HL-60 (cell line): ENCODE measurements around the gene FANCE.

Experiments
- DNase-seq, 2 experiments: peaks; one replicate each; pipeline ENCODE4 v3.0.0-alpha.2; 2010 to 2020; ENCODE audit warnings: low read depth in 1 of 2, low spot score in 1 of 2
- H3K27ac ChIP-seq: fragments of 250-450 bp; sonication (Bioruptor Pico); replicated peaks from 2 replicates; pipeline ENCODE4 v1.5.1; 2020; ENCODE audit warnings: mild to moderate bottlenecking, moderate library complexity
- H3K27me3 ChIP-seq: fragments of 250-450 bp; sonication (Bioruptor Pico); 2 replicates; pipeline ENCODE4 v1.5.1; 2021; ENCODE audit warnings: mild to moderate bottlenecking, moderate library complexity; ENCODE audit not compliant: insufficient read depth, poor library complexity, severe bottlenecking
- H3K4me3 ChIP-seq: replicated peaks from 2 replicates; pipeline ENCODE4 v1.5.1; 2011; ENCODE audit warnings: mild to moderate bottlenecking, control low read depth, low read length; ENCODE audit not compliant: insufficient read depth
- GABPA ChIP-seq: IDR thresholded peaks from 2 replicates; pipeline ENCODE4 v1.6.1; 2012; ENCODE audit warnings: low read depth
- POLR2AphosphoS5 ChIP-seq: IDR thresholded peaks from 2 replicates; pipeline ENCODE4 v1.6.1; 2012; ENCODE audit warnings: low read depth
- REST ChIP-seq: IDR thresholded peaks from 2 replicates; pipeline ENCODE4 v1.6.1; 2012; ENCODE audit warnings: low read depth; ENCODE audit not compliant: insufficient replicate concordance
- SPI1 ChIP-seq: IDR thresholded peaks from 2 replicates; pipeline ENCODE4 v1.6.1; 2012; ENCODE audit warnings: low read depth, mild to moderate bottlenecking, borderline replicate concordance
- TF ChIP-seq, protein P1 (sequence below): IDR thresholded peaks from one replicate; pipeline ENCODE4 v1.5.1; 2011; ENCODE audit warnings: low read length, control low read depth, inconsistent platforms; ENCODE audit not compliant: insufficient read depth

Gene FANCE

GRCh38 chr6:35453236-35453635 lies 1.1 kb downstream of the FANCE start:
- Histone ChIP-seq H3K27ac (no peak overlapping the region; the same call in 1 of the 2 replicates), H3K4me3 (peak overlapping the region; percentile 79), H3K27me3 (no peaks in the 10 kb centered on the region)
- TF ChIP-seq, protein P1, sequence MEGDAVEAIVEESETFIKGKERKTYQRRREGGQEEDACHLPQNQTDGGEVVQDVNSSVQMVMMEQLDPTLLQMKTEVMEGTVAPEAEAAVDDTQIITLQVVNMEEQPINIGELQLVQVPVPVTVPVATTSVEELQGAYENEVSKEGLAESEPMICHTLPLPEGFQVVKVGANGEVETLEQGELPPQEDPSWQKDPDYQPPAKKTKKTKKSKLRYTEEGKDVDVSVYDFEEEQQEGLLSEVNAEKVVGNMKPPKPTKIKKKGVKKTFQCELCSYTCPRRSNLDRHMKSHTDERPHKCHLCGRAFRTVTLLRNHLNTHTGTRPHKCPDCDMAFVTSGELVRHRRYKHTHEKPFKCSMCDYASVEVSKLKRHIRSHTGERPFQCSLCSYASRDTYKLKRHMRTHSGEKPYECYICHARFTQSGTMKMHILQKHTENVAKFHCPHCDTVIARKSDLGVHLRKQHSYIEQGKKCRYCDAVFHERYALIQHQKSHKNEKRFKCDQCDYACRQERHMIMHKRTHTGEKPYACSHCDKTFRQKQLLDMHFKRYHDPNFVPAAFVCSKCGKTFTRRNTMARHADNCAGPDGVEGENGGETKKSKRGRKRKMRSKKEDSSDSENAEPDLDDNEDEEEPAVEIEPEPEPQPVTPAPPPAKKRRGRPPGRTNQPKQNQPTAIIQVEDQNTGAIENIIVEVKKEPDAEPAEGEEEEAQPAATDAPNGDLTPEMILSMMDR, result no peak
- TF ChIP-seq GABPA (no peak), REST (no peak), POLR2AphosphoS5 (no peak), SPI1 (no peak)
- DNase-seq, result no peak

- Histone ChIP-seq H3K4me3 (peak overlapping the region; percentile 13), H3K27me3 (no peaks in the 10 kb centered on the region), H3K27ac (0 out of 2 replicates have a peak overlapping the region, but pooled peaks have one; percentile 11)
- TF ChIP-seq GABPA (no peak), POLR2AphosphoS5 (no peak), SPI1 (no peak), REST (no peak)
- TF ChIP-seq, protein P1, result no peak
- peak in 1 of 2 experiments; percentile 48 for DNase-seq
Measured at GRCh38 chr6:35454391-35455110, 2.4 kb downstream of the FANCE start.

DNA sequence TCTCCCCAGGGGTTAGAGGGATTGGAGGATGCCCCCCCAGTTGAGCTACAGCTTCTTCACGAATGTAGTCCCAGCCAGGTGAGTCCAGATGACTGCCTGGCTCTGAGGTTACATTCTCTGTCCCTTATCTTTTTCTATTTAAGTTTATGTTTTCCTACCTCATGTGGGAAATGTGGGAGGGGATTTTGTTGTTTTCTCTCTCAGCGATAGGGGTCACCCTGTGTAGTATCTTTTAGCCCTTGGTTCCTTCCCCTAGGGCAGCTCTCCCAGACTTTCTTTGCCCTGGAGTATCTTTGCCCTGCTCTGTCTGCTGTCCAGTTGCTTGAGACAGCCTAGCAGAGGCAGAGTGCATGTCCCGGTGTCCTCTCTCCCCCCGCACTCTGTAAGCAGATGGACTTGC lies 5.8 kb downstream of the FANCE start:
- no peak overlapping the region for H3K27ac ChIP-seq
- TF ChIP-seq, protein P1, result no peak
- TF ChIP-seq REST (no peak), GABPA (no peak), POLR2AphosphoS5 (no peak), SPI1 (no peak)
- no peaks in the 10 kb centered on the region for H3K27me3 ChIP-seq
- H3K4me3 ChIP-seq, result no peak overlapping the region
- no peak for DNase-seq
